Neuronal stem cell (in vitro differentiated cells): Measurements from ENCODE around the gene OR2V2.

Experiments used
- DNase-seq: peaks from one replicate; pipeline ENCODE4 v3.0.0-alpha.2; 2013; ENCODE audit warnings: low spot score
- H2AFZ ChIP-seq: one replicate; pipeline ENCODE4 v1.6.1; 2013; ENCODE audit warnings: mild to moderate bottlenecking, low read length, inconsistent platforms
- H2AK5ac ChIP-seq: 2 replicates; pipeline ENCODE4 v1.6.1; 2013; ENCODE audit warnings: low read depth, mild to moderate bottlenecking, inconsistent platforms, low read length, moderate library complexity, mixed read lengths
- H2BK120ac ChIP-seq: 2 replicates; pipeline ENCODE4 v1.6.1; 2013; ENCODE audit warnings: low read depth, mild to moderate bottlenecking, inconsistent platforms, low read length, moderate library complexity, mixed read lengths
- H2BK12ac ChIP-seq: one replicate; pipeline ENCODE4 v1.6.1; 2013; ENCODE audit warnings: low read length, inconsistent platforms
- H2BK15ac ChIP-seq: 2 replicates; pipeline ENCODE4 v1.6.1; 2013; ENCODE audit warnings: mild to moderate bottlenecking, low read length, inconsistent platforms, mixed read lengths
- H2BK5ac ChIP-seq: one replicate; pipeline ENCODE4 v1.6.1; 2013; ENCODE audit warnings: inconsistent platforms, mild to moderate bottlenecking, low read length, moderate library complexity
- H3K14ac ChIP-seq: one replicate; pipeline ENCODE4 v1.6.1; 2013; ENCODE audit warnings: low read length, inconsistent platforms
- H3K18ac ChIP-seq: 2 replicates; pipeline ENCODE4 v1.6.1; 2013; ENCODE audit warnings: low read length, inconsistent platforms
- H3K23ac ChIP-seq: 2 replicates; pipeline ENCODE4 v1.6.1; 2013; ENCODE audit warnings: low read depth, mild to moderate bottlenecking, mixed read lengths, low read length, inconsistent platforms; ENCODE audit not compliant: poor library complexity
- H3K27ac ChIP-seq: replicated peaks from 3 replicates; pipeline ENCODE4 v1.5.1; 2013; ENCODE audit warnings: low read length, inconsistent platforms
- H3K27me3 ChIP-seq, 3 experiments: 2 replicates each; pipeline ENCODE4 v1.6.1; 2013; ENCODE audit warnings: low read length in 3 of 3, mild to moderate bottlenecking in 2 of 3, inconsistent platforms in 1 of 3, low read depth in 1 of 3, mixed read lengths in 1 of 3, moderate library complexity in 1 of 3; ENCODE audit not compliant: control insufficient read depth in 3 of 3, insufficient read depth in 3 of 3
- H3K36me3 ChIP-seq, 2 donors: replicated peaks in 1 of 2; 2 replicates each; pipeline ENCODE4 v1.6.1; 2013; ENCODE audit warnings: low read length in 2 of 2; ENCODE audit not compliant: control insufficient read depth in 2 of 2, insufficient read depth in 2 of 2
- H3K4ac ChIP-seq: 2 replicates; pipeline ENCODE4 v1.6.1; 2013; ENCODE audit warnings: inconsistent platforms, mild to moderate bottlenecking, low read length, moderate library complexity
- H3K4me1 ChIP-seq, 2 donors: 1 replicate in 1 of 2; 2 replicates in 1 of 2; pipeline ENCODE4 v1.6.1; 2013; ENCODE audit warnings: low read length in 2 of 2, low read depth in 1 of 2; ENCODE audit not compliant: control insufficient read depth in 2 of 2, insufficient read depth in 1 of 2
- H3K4me2 ChIP-seq: one replicate; pipeline ENCODE4 v1.6.1; 2013; ENCODE audit warnings: mild to moderate bottlenecking, low read length, inconsistent platforms; ENCODE audit not compliant: insufficient read depth, poor library complexity, severe bottlenecking
- H3K4me3 ChIP-seq, 2 donors: 2 replicates each; pipeline ENCODE4 v1.5.1; 2013; ENCODE audit warnings: low read length in 2 of 2, mild to moderate bottlenecking in 2 of 2, inconsistent platforms in 1 of 2, moderate library complexity in 1 of 2
- H3K79me1 ChIP-seq: one replicate; pipeline ENCODE4 v1.6.1; 2013; ENCODE audit warnings: low read depth, mild to moderate bottlenecking, inconsistent platforms, low read length, moderate library complexity
- H3K9ac ChIP-seq: one replicate; pipeline ENCODE4 v1.6.1; 2013; ENCODE audit warnings: mild to moderate bottlenecking, low read depth, low read length, inconsistent platforms; ENCODE audit not compliant: poor library complexity
- H3K9me3 ChIP-seq, 2 donors: replicated peaks in 1 of 2; 2 replicates each; pipeline versions ENCODE3 to v1.6.1; 2013; ENCODE audit warnings: low read length in 2 of 2, mild to moderate bottlenecking in 2 of 2, inconsistent platforms in 1 of 2, low read depth in 1 of 2, mixed read lengths in 1 of 2, moderate library complexity in 1 of 2; ENCODE audit not compliant: control insufficient read depth in 2 of 2, insufficient read depth in 1 of 2
- H4K8ac ChIP-seq: one replicate; pipeline ENCODE4 v1.6.1; 2013; ENCODE audit warnings: low read depth, mild to moderate bottlenecking, inconsistent platforms, low read length, moderate library complexity
- H4K91ac ChIP-seq: one replicate; pipeline ENCODE4 v1.6.1; 2013; ENCODE audit warnings: low read length, low read depth, mild to moderate bottlenecking, inconsistent platforms; ENCODE audit not compliant: poor library complexity
- WGBS, 2 donors: extraction: QIAGEN DNeasy Blood & Tissue Kit; methylation state at CpG; one replicate each; pipeline ENCODE4 v1.1.7; 2013; ENCODE audit warnings: missing lambda C conversion rate in 2 of 2, mixed read lengths in 1 of 2; ENCODE audit not compliant: insufficient read length in 2 of 2, insufficient replicate concordance in 1 of 2; ENCODE audit errors: extremely low coverage in 2 of 2; 5-methylcytosine and 5-hydroxymethylcytosine counted together

Gene OR2V2

GRCh38 chr5:181138258-181138657 lies 9.1 kb upstream of the OR2V2 start:
- Histone ChIP-seq H3K27ac (no peak overlapping the region), H3K4ac (no peak overlapping the region), H2AFZ (no peak overlapping the region), H2BK15ac (no peak overlapping the region), H3K23ac (no peak overlapping the region), H2BK120ac (no peak overlapping the region), H3K4me2 (no peak overlapping the region), H2AK5ac (no peak overlapping the region), H3K18ac (no peak overlapping the region), H3K4me1 (peaks cover 0 to 3% of the 10 kb centered on the region in 2 donors), H2BK12ac (no peak overlapping the region), H3K14ac (no peak overlapping the region), H2BK5ac (no peak overlapping the region), H3K79me1 (no peaks in the 10 kb centered on the region), H3K9ac (no peak overlapping the region), H3K9me3 (no peaks in the 10 kb centered on the region), H3K36me3 (no peaks in the 10 kb centered on the region), H3K4me3 (no peak overlapping the region), H4K91ac (no peak overlapping the region), H3K27me3 (peaks cover 0 to 7% (median 0%) of the 10 kb centered on the region in 3 experiments), H4K8ac (no peak overlapping the region)
- no peak for DNase-seq
- WGBS, 2 donors: no CpG with 5 or more reads among the region's 5 CpGs

GRCh38 chr5:181140766-181141165 lies 6.6 kb upstream of the OR2V2 start:
- no peaks in the 10 kb centered on the region for H3K79me1 ChIP-seq

GRCh38 chr5:181142054-181142453 lies 5.3 kb upstream of the OR2V2 start:
- Histone ChIP-seq H3K9ac (no peak overlapping the region), H2BK15ac (no peak overlapping the region), H3K4me1 (no peaks in the 10 kb centered on the region), H3K14ac (no peak overlapping the region), H2BK5ac (no peak overlapping the region), H3K36me3 (no peaks in the 10 kb centered on the region), H3K23ac (no peak overlapping the region), H3K27ac (no peak overlapping the region), H4K91ac (no peak overlapping the region), H2AK5ac (no peak overlapping the region), H3K4ac (no peak overlapping the region), H3K4me2 (no peak overlapping the region), H4K8ac (no peak overlapping the region), H3K9me3 (no peaks in the 10 kb centered on the region), H2AFZ (no peak overlapping the region), H3K79me1 (no peaks in the 10 kb centered on the region), H2BK12ac (no peak overlapping the region), H3K27me3 (peaks cover 0 to 7% (median 0%) of the 10 kb centered on the region in 3 experiments), H2BK120ac (no peak overlapping the region), H3K4me3 (no peak overlapping the region), H3K18ac (no peak overlapping the region)
- WGBS, 2 donors: no CpG with 5 or more reads among the region's 7 CpGs
- no peak for DNase-seq

More at GRCh38 chr5:181140766-181141165, 6.6 kb upstream of the OR2V2 start:
- Histone ChIP-seq H2BK5ac (no peak overlapping the region), H3K27me3 (peaks cover 0 to 7% (median 0%) of the 10 kb centered on the region in 3 experiments), H3K9me3 (no peaks in the 10 kb centered on the region), H3K4ac (no peak overlapping the region), H2BK15ac (no peak overlapping the region), H2BK120ac (no peak overlapping the region), H2AK5ac (no peak overlapping the region), H4K91ac (no peak overlapping the region), H3K23ac (no peak overlapping the region), H2BK12ac (no peak overlapping the region), H4K8ac (no peak overlapping the region), H2AFZ (no peak overlapping the region), H3K4me3 (no peak overlapping the region), H3K4me2 (no peak overlapping the region), H3K27ac (no peak overlapping the region), H3K36me3 (no peaks in the 10 kb centered on the region), H3K4me1 (no peaks in the 10 kb centered on the region), H3K18ac (no peak overlapping the region), H3K9ac (no peak overlapping the region), H3K14ac (no peak overlapping the region)
- no CpG with 5 or more reads among the region's 3 CpGs for WGBS, 2 donors
- no peak for DNase-seq

DNA sequence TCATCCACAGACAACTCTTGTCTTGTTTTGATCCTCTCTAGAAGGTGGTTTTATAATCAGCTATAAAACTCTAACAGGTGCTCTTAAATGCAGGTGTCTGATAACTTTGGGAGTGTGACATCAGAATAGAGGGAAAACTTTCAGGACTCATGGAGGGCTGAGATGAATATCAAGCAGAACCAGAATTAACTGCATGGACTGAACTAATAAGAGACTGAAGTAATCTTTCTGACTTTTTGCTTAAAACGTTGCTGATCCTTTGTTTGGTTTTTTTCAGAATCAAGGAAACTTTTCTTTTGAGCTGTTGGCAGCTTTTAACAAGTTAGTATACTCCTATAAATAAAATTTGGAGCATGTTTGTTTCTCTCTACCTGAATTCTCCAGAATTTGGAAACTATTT lies 2.3 kb upstream of the OR2V2 start:
- no peak overlapping the region for H3K4ac ChIP-seq
- no peak overlapping the region for H2AFZ ChIP-seq
- no peaks in the 10 kb centered on the region for H3K4me1 ChIP-seq
- H2AK5ac ChIP-seq: no peak overlapping the region
- DNase-seq: no peak
- H3K18ac ChIP-seq: no peak overlapping the region
- H2BK5ac ChIP-seq: no peak overlapping the region
- no peak overlapping the region for H4K8ac ChIP-seq
- no peak overlapping the region for H3K4me2 ChIP-seq
- no peak overlapping the region for H3K23ac ChIP-seq
- H2BK12ac ChIP-seq: no peak overlapping the region
- peaks cover 0 to 12% (median 0%) of the 10 kb centered on the region in 3 experiments for H3K27me3 ChIP-seq
- H3K4me3 ChIP-seq: no peak overlapping the region
- no peak overlapping the region for H3K27ac ChIP-seq
- WGBS, 2 donors: no CpG with 5 or more reads among the region's 1 CpG
- H2BK120ac ChIP-seq: no peak overlapping the region
- H2BK15ac ChIP-seq: no peak overlapping the region
- no peak overlapping the region for H4K91ac ChIP-seq
- H3K14ac ChIP-seq: no peak overlapping the region
- no peaks in the 10 kb centered on the region for H3K79me1 ChIP-seq
- no peaks in the 10 kb centered on the region for H3K9me3 ChIP-seq
- H3K36me3 ChIP-seq: no peaks in the 10 kb centered on the region
- no peak overlapping the region for H3K9ac ChIP-seq
